ENCODE measurements around the gene F10.

- TF ChIP-seq, protein P1, sequence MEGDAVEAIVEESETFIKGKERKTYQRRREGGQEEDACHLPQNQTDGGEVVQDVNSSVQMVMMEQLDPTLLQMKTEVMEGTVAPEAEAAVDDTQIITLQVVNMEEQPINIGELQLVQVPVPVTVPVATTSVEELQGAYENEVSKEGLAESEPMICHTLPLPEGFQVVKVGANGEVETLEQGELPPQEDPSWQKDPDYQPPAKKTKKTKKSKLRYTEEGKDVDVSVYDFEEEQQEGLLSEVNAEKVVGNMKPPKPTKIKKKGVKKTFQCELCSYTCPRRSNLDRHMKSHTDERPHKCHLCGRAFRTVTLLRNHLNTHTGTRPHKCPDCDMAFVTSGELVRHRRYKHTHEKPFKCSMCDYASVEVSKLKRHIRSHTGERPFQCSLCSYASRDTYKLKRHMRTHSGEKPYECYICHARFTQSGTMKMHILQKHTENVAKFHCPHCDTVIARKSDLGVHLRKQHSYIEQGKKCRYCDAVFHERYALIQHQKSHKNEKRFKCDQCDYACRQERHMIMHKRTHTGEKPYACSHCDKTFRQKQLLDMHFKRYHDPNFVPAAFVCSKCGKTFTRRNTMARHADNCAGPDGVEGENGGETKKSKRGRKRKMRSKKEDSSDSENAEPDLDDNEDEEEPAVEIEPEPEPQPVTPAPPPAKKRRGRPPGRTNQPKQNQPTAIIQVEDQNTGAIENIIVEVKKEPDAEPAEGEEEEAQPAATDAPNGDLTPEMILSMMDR (conservative IDR thresholded peaks at IDR 0.05; ENCODE audit: low read depth in 2 of 2): no peak
- TF ChIP-seq EZH2phosphoT487 (IDR thresholded peaks at IDR 0.05; ENCODE audit: unreplicated experiment): no peak
- no peak for TF ChIP-seq CREB1 (CRISPR knock-in tag; IDR thresholded peaks at IDR 0.05; ENCODE audit: low read depth)
- TF ChIP-seq POLR2AphosphoS5 (IDR thresholded peaks at IDR 0.05; ENCODE audit: low read depth): peak; percentile 43; the same call in 1 of the 2 replicates
- no peak for TF ChIP-seq EZH2 (IDR thresholded peaks at IDR 0.05; ENCODE audit: low read depth, unreplicated experiment)
- TF ChIP-seq, protein P2, sequence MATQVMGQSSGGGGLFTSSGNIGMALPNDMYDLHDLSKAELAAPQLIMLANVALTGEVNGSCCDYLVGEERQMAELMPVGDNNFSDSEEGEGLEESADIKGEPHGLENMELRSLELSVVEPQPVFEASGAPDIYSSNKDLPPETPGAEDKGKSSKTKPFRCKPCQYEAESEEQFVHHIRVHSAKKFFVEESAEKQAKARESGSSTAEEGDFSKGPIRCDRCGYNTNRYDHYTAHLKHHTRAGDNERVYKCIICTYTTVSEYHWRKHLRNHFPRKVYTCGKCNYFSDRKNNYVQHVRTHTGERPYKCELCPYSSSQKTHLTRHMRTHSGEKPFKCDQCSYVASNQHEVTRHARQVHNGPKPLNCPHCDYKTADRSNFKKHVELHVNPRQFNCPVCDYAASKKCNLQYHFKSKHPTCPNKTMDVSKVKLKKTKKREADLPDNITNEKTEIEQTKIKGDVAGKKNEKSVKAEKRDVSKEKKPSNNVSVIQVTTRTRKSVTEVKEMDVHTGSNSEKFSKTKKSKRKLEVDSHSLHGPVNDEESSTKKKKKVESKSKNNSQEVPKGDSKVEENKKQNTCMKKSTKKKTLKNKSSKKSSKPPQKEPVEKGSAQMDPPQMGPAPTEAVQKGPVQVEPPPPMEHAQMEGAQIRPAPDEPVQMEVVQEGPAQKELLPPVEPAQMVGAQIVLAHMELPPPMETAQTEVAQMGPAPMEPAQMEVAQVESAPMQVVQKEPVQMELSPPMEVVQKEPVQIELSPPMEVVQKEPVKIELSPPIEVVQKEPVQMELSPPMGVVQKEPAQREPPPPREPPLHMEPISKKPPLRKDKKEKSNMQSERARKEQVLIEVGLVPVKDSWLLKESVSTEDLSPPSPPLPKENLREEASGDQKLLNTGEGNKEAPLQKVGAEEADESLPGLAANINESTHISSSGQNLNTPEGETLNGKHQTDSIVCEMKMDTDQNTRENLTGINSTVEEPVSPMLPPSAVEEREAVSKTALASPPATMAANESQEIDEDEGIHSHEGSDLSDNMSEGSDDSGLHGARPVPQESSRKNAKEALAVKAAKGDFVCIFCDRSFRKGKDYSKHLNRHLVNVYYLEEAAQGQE (IDR thresholded peaks at IDR 0.05; ENCODE audit: unreplicated experiment): no peak
- no peak for TF ChIP-seq JUNB (IDR thresholded peaks at IDR 0.05; ENCODE audit: unreplicated experiment)
- no peak for TF ChIP-seq ZNF114 (CRISPR knock-in tag; IDR thresholded peaks at IDR 0.05)
- TF ChIP-seq NANOG (IDR thresholded peaks at IDR 0.05; ENCODE audit: borderline replicate concordance): no peak
- TF ChIP-seq, protein P3, sequence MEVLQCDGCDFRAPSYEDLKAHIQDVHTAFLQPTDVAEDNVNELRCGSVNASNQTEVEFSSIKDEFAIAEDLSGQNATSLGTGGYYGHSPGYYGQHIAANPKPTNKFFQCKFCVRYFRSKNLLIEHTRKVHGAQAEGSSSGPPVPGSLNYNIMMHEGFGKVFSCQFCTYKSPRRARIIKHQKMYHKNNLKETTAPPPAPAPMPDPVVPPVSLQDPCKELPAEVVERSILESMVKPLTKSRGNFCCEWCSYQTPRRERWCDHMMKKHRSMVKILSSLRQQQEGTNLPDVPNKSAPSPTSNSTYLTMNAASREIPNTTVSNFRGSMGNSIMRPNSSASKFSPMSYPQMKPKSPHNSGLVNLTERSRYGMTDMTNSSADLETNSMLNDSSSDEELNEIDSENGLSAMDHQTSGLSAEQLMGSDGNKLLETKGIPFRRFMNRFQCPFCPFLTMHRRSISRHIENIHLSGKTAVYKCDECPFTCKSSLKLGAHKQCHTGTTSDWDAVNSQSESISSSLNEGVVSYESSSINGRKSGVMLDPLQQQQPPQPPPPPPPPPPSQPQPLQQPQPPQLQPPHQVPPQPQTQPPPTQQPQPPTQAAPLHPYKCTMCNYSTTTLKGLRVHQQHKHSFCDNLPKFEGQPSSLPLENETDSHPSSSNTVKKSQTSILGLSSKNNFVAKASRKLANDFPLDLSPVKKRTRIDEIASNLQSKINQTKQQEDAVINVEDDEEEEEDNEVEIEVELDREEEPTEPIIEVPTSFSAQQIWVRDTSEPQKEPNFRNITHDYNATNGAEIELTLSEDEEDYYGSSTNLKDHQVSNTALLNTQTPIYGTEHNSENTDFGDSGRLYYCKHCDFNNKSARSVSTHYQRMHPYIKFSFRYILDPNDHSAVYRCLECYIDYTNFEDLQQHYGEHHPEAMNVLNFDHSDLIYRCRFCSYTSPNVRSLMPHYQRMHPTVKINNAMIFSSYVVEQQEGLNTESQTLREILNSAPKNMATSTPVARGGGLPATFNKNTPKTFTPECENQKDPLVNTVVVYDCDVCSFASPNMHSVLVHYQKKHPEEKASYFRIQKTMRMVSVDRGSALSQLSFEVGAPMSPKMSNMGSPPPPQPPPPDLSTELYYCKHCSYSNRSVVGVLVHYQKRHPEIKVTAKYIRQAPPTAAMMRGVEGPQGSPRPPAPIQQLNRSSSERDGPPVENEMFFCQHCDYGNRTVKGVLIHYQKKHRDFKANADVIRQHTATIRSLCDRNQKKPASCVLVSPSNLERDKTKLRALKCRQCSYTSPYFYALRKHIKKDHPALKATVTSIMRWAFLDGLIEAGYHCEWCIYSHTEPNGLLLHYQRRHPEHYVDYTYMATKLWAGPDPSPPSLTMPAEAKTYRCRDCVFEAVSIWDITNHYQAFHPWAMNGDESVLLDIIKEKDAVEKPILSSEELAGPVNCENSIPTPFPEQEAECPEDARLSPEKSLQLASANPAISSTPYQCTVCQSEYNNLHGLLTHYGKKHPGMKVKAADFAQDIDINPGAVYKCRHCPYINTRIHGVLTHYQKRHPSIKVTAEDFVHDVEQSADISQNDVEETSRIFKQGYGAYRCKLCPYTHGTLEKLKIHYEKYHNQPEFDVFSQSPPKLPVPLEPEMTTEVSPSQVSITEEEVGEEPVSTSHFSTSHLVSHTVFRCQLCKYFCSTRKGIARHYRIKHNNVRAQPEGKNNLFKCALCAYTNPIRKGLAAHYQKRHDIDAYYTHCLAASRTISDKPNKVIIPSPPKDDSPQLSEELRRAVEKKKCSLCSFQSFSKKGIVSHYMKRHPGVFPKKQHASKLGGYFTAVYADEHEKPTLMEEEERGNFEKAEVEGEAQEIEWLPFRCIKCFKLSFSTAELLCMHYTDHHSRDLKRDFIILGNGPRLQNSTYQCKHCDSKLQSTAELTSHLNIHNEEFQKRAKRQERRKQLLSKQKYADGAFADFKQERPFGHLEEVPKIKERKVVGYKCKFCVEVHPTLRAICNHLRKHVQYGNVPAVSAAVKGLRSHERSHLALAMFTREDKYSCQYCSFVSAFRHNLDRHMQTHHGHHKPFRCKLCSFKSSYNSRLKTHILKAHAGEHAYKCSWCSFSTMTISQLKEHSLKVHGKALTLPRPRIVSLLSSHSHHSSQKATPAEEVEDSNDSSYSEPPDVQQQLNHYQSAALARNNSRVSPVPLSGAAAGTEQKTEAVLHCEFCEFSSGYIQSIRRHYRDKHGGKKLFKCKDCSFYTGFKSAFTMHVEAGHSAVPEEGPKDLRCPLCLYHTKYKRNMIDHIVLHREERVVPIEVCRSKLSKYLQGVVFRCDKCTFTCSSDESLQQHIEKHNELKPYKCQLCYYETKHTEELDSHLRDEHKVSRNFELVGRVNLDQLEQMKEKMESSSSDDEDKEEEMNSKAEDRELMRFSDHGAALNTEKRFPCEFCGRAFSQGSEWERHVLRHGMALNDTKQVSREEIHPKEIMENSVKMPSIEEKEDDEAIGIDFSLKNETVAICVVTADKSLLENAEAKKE (CRISPR knock-in tag; IDR thresholded peaks at IDR 0.05): no peak
- no peak for TF ChIP-seq ETS1 (IDR thresholded peaks at IDR 0.05)
- no peak for TF ChIP-seq STAT1 (IDR thresholded peaks at IDR 0.05; ENCODE audit: unreplicated experiment)
These were observed 32.7 kb upstream of the F10 start for GRCh38 chr13:113089693-113090414.

Data from GM23338 (cell line).